Hepatocyte (in vitro differentiated cells): ENCODE results near the gene NSMCE1. TPM values are rescaled to one million over a fixed set of nuclear protein-coding genes. Genes with fewer than 3 reads are reported as not detected.

Source experiments
- DNase-seq: peaks from one replicate; pipeline ENCODE4 v3.0.0-alpha.2; 2016; ENCODE audit warnings: low spot score
- H2AFZ ChIP-seq: fragments of 200-600 bp; sonication (generic); 2 replicates; pipeline ENCODE4 v1.6.0; 2016; ENCODE audit warnings: antibody characterized with exemption, mild to moderate bottlenecking
- H3K27ac ChIP-seq: fragments of 200-600 bp; sonication (generic); 2 replicates; pipeline ENCODE4 v1.5.1; 2016; ENCODE audit warnings: mild to moderate bottlenecking
- H3K27me3 ChIP-seq: fragments of 200-600 bp; sonication (generic); 2 replicates; pipeline ENCODE4 v1.6.1; 2016
- H3K36me3 ChIP-seq: fragments of 200-600 bp; sonication (generic); replicated peaks from 2 replicates; pipeline ENCODE4 v1.5.1; 2016; ENCODE audit warnings: low read depth; ENCODE audit not compliant: insufficient read depth
- H3K4me1 ChIP-seq: fragments of 200-600 bp; sonication (generic); 2 replicates; pipeline ENCODE4 v1.5.1; 2016; ENCODE audit warnings: mild to moderate bottlenecking, moderate library complexity; ENCODE audit not compliant: insufficient read depth
- H3K4me2 ChIP-seq: fragments of 200-600 bp; sonication (generic); 2 replicates; pipeline ENCODE4 v1.6.0; 2016
- H3K4me3 ChIP-seq: fragments of 200-600 bp; sonication (generic); 2 replicates; pipeline ENCODE4 v1.5.1; 2016; ENCODE audit warnings: mild to moderate bottlenecking
- H3K79me2 ChIP-seq: fragments of 200-600 bp; sonication (generic); 2 replicates; pipeline ENCODE4 v1.6.0; 2017; ENCODE audit warnings: mild to moderate bottlenecking
- H3K9me2 ChIP-seq: fragments of 200-600 bp; sonication (generic); replicated peaks from 2 replicates; pipeline ENCODE4 v1.6.0; 2017; ENCODE audit warnings: mild to moderate bottlenecking; ENCODE audit not compliant: insufficient read depth
- H3K9me3 ChIP-seq: fragments of 200-600 bp; sonication (generic); 2 replicates; pipeline ENCODE4 v1.5.1; 2016; ENCODE audit warnings: low read depth, mild to moderate bottlenecking
- H4K20me1 ChIP-seq: fragments of 200-600 bp; sonication (generic); 2 replicates; pipeline ENCODE4 v1.6.0; 2016; ENCODE audit warnings: mild to moderate bottlenecking; ENCODE audit not compliant: insufficient read depth, poor library complexity, severe bottlenecking
- CTCF ChIP-seq: fragments of 200-600 bp; sonication (generic); IDR thresholded peaks from 2 replicates; pipeline ENCODE4 v1.5.1; 2016; ENCODE audit warnings: antibody characterized with exemption, mild to moderate bottlenecking; ENCODE audit not compliant: poor library complexity
- EZH2 ChIP-seq: fragments of 200-600 bp; sonication (generic); IDR thresholded peaks from 2 replicates; pipeline ENCODE4 v1.6.1; 2016; ENCODE audit warnings: antibody characterized with exemption, mild to moderate bottlenecking, borderline replicate concordance
- EZH2phosphoT487 ChIP-seq: fragments of 200-600 bp; sonication (generic); IDR thresholded peaks from one replicate; pipeline ENCODE4 v1.6.1; 2018; ENCODE audit warnings: antibody characterized with exemption, mild to moderate bottlenecking, low read depth, moderate library complexity; ENCODE audit not compliant: unreplicated experiment, severe bottlenecking
- WGBS: methylation state at CpG from one replicate; pipeline ENCODE4 v1.1.6; 2016; ENCODE audit warnings: low lambda C conversion rate; ENCODE audit errors: missing lambda C conversion rate; 5-methylcytosine and 5-hydroxymethylcytosine counted together
- polyA plus RNA-seq: library from polyadenylated mRNA; unstranded; fragments of >200 nt; fragmentation: Nextera tagmentation; extraction: Ambion mirVana; gene quantifications from 2 replicates; pipeline ENCODE4 v1.2.1, GENCODE V29; 2016
- total RNA-seq: library from RNA; depleted of rRNA; stranded (reverse); fragments of >200 nt; gene quantifications from 2 replicates; pipeline ENCODE4 v1.2.3, GENCODE V29; 2014

Gene NSMCE1
- total and polyA plus RNA-seq, 2 experiments from 2014 or later = 35.0 to 58.2 TPM

GRCh38 chr16:27217256-27217655 is 51.3 kb downstream of the NSMCE1 start:
- no peak overlapping the region for H3K27ac ChIP-seq
- H3K27me3 ChIP-seq = no peaks in the 10 kb centered on the region
- H3K4me3 ChIP-seq = no peak overlapping the region
- no peaks in the 10 kb centered on the region for H3K36me3 ChIP-seq
- TF ChIP-seq EZH2phosphoT487 (no peak), CTCF (no peak), EZH2 (no peak)
- H3K9me3 ChIP-seq = no peaks in the 10 kb centered on the region
- H4K20me1 ChIP-seq = no peaks in the 10 kb centered on the region
- no peak overlapping the region for H2AFZ ChIP-seq
- 79% methylated on average over 10 of the region's 10 CpGs for WGBS
- no peaks in the 10 kb centered on the region for H3K9me2 ChIP-seq
- H3K79me2 ChIP-seq = no peaks in the 10 kb centered on the region
- DNase-seq = no peak
- H3K4me2 ChIP-seq = no peak overlapping the region
- no peaks in the 10 kb centered on the region for H3K4me1 ChIP-seq

DNA sequence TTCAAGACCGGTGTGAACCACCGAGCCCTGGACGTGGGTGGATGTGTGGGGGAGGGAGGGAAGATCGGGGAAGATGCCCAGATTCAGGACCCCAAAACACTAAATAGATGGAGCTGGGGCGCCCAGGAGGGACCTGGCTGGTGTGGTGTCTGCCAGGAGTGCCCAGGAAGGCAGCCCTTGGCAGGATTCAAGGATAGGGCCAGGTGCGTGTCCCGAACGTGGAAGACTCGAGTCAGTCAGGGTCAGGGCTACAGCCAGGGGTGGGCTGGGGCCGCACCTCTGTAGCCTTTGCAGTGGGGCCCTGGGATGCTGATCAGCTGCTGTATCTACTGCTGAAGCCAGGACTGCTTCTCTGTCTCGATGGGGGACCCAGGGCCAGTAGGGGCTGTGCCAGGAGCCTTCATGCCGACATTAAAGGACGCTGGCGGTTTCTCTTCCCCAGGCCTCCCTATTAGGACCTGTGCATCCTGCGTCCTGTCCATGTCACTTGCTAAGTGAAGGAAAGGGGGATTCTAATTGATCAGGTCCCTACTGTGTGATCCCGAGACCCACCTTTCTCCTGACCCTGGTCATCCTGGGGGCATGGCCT is 52.2 kb downstream of the NSMCE1 start:
- H3K79me2 ChIP-seq = no peaks in the 10 kb centered on the region
- no peak overlapping the region for H2AFZ ChIP-seq
- no peaks in the 10 kb centered on the region for H3K27me3 ChIP-seq
- no peak for TF ChIP-seq EZH2
- TF ChIP-seq EZH2phosphoT487 = no peak
- no peak for TF ChIP-seq CTCF
- H3K4me2 ChIP-seq = no peak overlapping the region
- no peaks in the 10 kb centered on the region for H3K9me3 ChIP-seq
- no peak for DNase-seq
- H3K4me3 ChIP-seq = no peak overlapping the region
- H3K27ac ChIP-seq = no peak overlapping the region
- no peaks in the 10 kb centered on the region for H3K4me1 ChIP-seq
- no peaks in the 10 kb centered on the region for H3K36me3 ChIP-seq
- WGBS = 96% methylated on average over 11 of the region's 16 CpGs
- H3K9me2 ChIP-seq = no peaks in the 10 kb centered on the region
- no peaks in the 10 kb centered on the region for H4K20me1 ChIP-seq

- Histone ChIP-seq H3K4me1 (no peaks in the 10 kb centered on the region), H3K9me3 (no peaks in the 10 kb centered on the region), H3K4me3 (no peak overlapping the region)
Observed at GRCh38 chr16:27215660-27216059, 52.9 kb downstream of the NSMCE1 start.

More at GRCh38 chr16:27215660-27216059, 52.9 kb downstream of the NSMCE1 start:
- Histone ChIP-seq H3K9me2 (no peaks in the 10 kb centered on the region), H2AFZ (no peak overlapping the region), H3K4me2 (no peak overlapping the region), H3K27me3 (no peaks in the 10 kb centered on the region), H3K79me2 (no peaks in the 10 kb centered on the region), H3K36me3 (no peaks in the 10 kb centered on the region), H4K20me1 (no peaks in the 10 kb centered on the region), H3K27ac (peak overlapping the region; percentile 65)
- 93% methylated on average over 7 of the region's 7 CpGs for WGBS
- TF ChIP-seq EZH2phosphoT487 (no peak), CTCF (no peak), EZH2 (no peak)
- no peak for DNase-seq
